HepG2 (cell line): Measurements from ENCODE around the gene NOS1AP. TPM values are rescaled to one million over a fixed set of nuclear protein-coding genes. Genes with fewer than 3 reads are reported as not detected.

Experiments used
- ARNT ChIP-seq: fragments of 450-650 bp; IDR thresholded peaks from 2 replicates; pipeline ENCODE4 v1.6.1; 2017
- ATF1 ChIP-seq: IDR thresholded peaks from 2 replicates; pipeline ENCODE4 v1.6.1; 2016; ENCODE audit warnings: mild to moderate bottlenecking, control low read depth
- CENPBD1 ChIP-seq: sonication (generic); formaldehyde crosslinking; IDR thresholded peaks from 2 replicates; pipeline ENCODE4 v1.8.0; 2022; ENCODE audit warnings: missing genetic modification reagents, low read depth, mild to moderate bottlenecking, borderline replicate concordance
- ELF4 ChIP-seq: sonication (generic); formaldehyde crosslinking; IDR thresholded peaks from 2 replicates; pipeline ENCODE4 v1.5.0; 2020; ENCODE audit warnings: missing genetic modification reagents, mild to moderate bottlenecking, moderate library complexity, borderline replicate concordance
- KIAA2018 ChIP-seq: sonication (generic); formaldehyde crosslinking; IDR thresholded peaks from 2 replicates; pipeline ENCODE4 v1.5.0; 2020; ENCODE audit warnings: mild to moderate bottlenecking, missing genetic modification reagents, borderline replicate concordance
- KLF12 ChIP-seq: sonication (generic); formaldehyde crosslinking; IDR thresholded peaks from 2 replicates; pipeline ENCODE4 v1.4.0; 2020; ENCODE audit warnings: missing genetic modification reagents, borderline replicate concordance
- SMARCE1 ChIP-seq: fragments of 450-650 bp; IDR thresholded peaks from 2 replicates; pipeline ENCODE4 v1.6.1; 2017; ENCODE audit warnings: borderline replicate concordance
- ZNF644 ChIP-seq: IDR thresholded peaks from 2 replicates; pipeline ENCODE4 v1.6.1; 2016; ENCODE audit warnings: low read depth
- polyA plus RNA-seq, 8 experiments: library from polyadenylated mRNA; depleted of rRNA in 3 of 8; stranded (reverse) in 7 of 8; unstranded in 1 of 8; fragments of >200 nt; fragmentation: Illumina TruSeq in 4 of 8; extraction: Trizol in 4 of 8; gene quantifications; 2 replicates each; pipeline versions ENCODE4 v1.2.1 to v1.2.3, GENCODE V29; 2011 to 2016; ENCODE audit warnings: low read depth in 4 of 8, missing spikeins in 1 of 8, mixed read lengths in 1 of 8; ENCODE audit not compliant: insufficient read depth in 1 of 8
- total RNA-seq, 5 experiments: library from RNA; depleted of rRNA; stranded (reverse); fragments of >200 nt; fragmentation: Illumina TruSeq; extraction: Trizol; gene quantifications; 2 replicates each; pipeline ENCODE4 v1.2.3, GENCODE V29; 2016; ENCODE audit warnings: low read depth in 1 of 5

The NOS1AP gene
- total and polyA plus RNA-seq, 2 of the 13 experiments (the other 11 are each of a cell fraction or from before 2014, with no cell fraction given), result 2.0 to 3.3 TPM

- TF ChIP-seq KIAA2018 (no peak), SMARCE1 (no peak), ZNF644 (CRISPR knock-in tag) (no peak), CENPBD1 (CRISPR knock-in tag) (no peak), ELF4 (CRISPR knock-in tag) (no peak), ARNT (no peak), ATF1 (no peak), KLF12 (CRISPR knock-in tag) (no peak)
Measured at GRCh38 chr1:162376691-162377090, 307.2 kb downstream of the NOS1AP start, which contains the start of gene SPATA46 (continued).
